H1 (cell line): ENCODE measurements around the gene ZFP36L2.

ENCODE experiments used
- ASH2L ChIP-seq: fragments of 200-600, 300-600 bp; sonication (generic); IDR thresholded peaks from one replicate; pipeline ENCODE4 v1.7.1; 2017; ENCODE audit warnings: low read length
- ATF3 ChIP-seq: IDR thresholded peaks from 2 replicates; pipeline ENCODE4 v1.6.1; 2011; ENCODE audit warnings: low read depth, mild to moderate bottlenecking, low read length; ENCODE audit not compliant: insufficient read depth
- BRCA1 ChIP-seq: IDR thresholded peaks from 2 replicates; pipeline ENCODE4 v1.6.1; 2012; ENCODE audit warnings: low read depth, low read length, improper control_type of control experiment
- CTCF ChIP-seq, 3 experiments: IDR thresholded peaks; 1 replicate in 2 of 3; 2 replicates in 1 of 3; pipeline versions ENCODE4 v1.5.1 to v1.6.1; 2011; ENCODE audit warnings: low read length in 3 of 3, mild to moderate bottlenecking in 3 of 3, inconsistent platforms in 2 of 3, low read depth in 1 of 3, moderate library complexity in 1 of 3; ENCODE audit not compliant: insufficient read depth in 1 of 3; ENCODE audit errors: control extremely low read depth in 1 of 3
- EZH2 ChIP-seq: fragments of 200-600 bp; sonication (generic); IDR thresholded peaks from 2 replicates; pipeline ENCODE4 v1.7.1; 2012; ENCODE audit warnings: low read depth, mild to moderate bottlenecking, moderate library complexity, low read length, inconsistent platforms; ENCODE audit not compliant: severe bottlenecking
- POLR2AphosphoS5 ChIP-seq: IDR thresholded peaks from 2 replicates; pipeline ENCODE4 v1.6.1; 2011; ENCODE audit warnings: low read depth, low read length
- SAP30 ChIP-seq: fragments of 300-600 bp; sonication (generic); IDR thresholded peaks from 2 replicates; pipeline ENCODE4 v1.7.1; 2012; ENCODE audit warnings: low read length, moderate library complexity, mild to moderate bottlenecking, inconsistent platforms; ENCODE audit not compliant: insufficient read depth, insufficient replicate concordance
- SP2 ChIP-seq: IDR thresholded peaks from 2 replicates; pipeline ENCODE4 v1.6.1; 2012; ENCODE audit warnings: mild to moderate bottlenecking, low read length, inconsistent platforms
- SUZ12 ChIP-seq: fragments of 200-600 bp; sonication (generic); IDR thresholded peaks from 2 replicates; pipeline ENCODE4 v1.6.1; 2012; ENCODE audit warnings: mild to moderate bottlenecking, inconsistent platforms, low read length, moderate library complexity, mixed read lengths
- TCF12 ChIP-seq: IDR thresholded peaks from 2 replicates; pipeline ENCODE4 v1.6.1; 2011; ENCODE audit warnings: low read depth, mild to moderate bottlenecking, low read length
- TEAD4 ChIP-seq: IDR thresholded peaks from 2 replicates; pipeline ENCODE4 v1.6.1; 2012; ENCODE audit warnings: low read depth, low read length, inconsistent platforms, mixed read lengths
- YY1 ChIP-seq: IDR thresholded peaks from 2 replicates; pipeline ENCODE4 v1.6.1; 2011; ENCODE audit warnings: low read depth, mild to moderate bottlenecking, low read length

- no peak for TF ChIP-seq SP2
- TF ChIP-seq ATF3: no peak
- TF ChIP-seq YY1: no peak
- no peak for TF ChIP-seq BRCA1
- TF ChIP-seq POLR2AphosphoS5: no peak
- no peak for TF ChIP-seq CTCF (IDR thresholded peaks at IDR 0.05; ENCODE audit: control extremely low read depth in 1 of 3, insufficient read depth in 1 of 3, low read depth in 1 of 3, low read length in 3 of 3)
- TF ChIP-seq SUZ12: no peak
- no peak for TF ChIP-seq ASH2L
- TF ChIP-seq EZH2: no peak
- no peak for TF ChIP-seq TCF12
- no peak for TF ChIP-seq TEAD4
- no peak for TF ChIP-seq SAP30
These were observed 1.8 kb downstream of the ZFP36L2 start for GRCh38 chr2:43224571-43225092.
